Suprapubic skin (tissue), 4 donors: Measurements from ENCODE around the gene GJC2. TPM values are rescaled to one million over a fixed set of nuclear protein-coding genes. Genes with fewer than 3 reads are reported as not detected.

Experiments
- DNase-seq, 2 donors: peaks; one replicate each; pipeline ENCODE4 v3.0.0-alpha.2; 2019; ENCODE audit warnings: low spot score in 2 of 2
- H3K27ac ChIP-seq: fragments of 200-600 bp; sonication (generic); one replicate; pipeline ENCODE4 v1.5.1; 2019
- H3K27me3 ChIP-seq: fragments of 200-600 bp; sonication (generic); one replicate; pipeline ENCODE4 v1.5.1; 2019
- H3K36me3 ChIP-seq: fragments of 200-600 bp; sonication (generic); one replicate; pipeline ENCODE4 v1.5.1; 2019
- H3K4me1 ChIP-seq: fragments of 200-600 bp; sonication (generic); one replicate; pipeline ENCODE4 v1.5.1; 2019
- H3K4me3 ChIP-seq: fragments of 200-600 bp; sonication (generic); one replicate; pipeline ENCODE4 v1.5.1; 2019; ENCODE audit warnings: mild to moderate bottlenecking
- H3K9me3 ChIP-seq: fragments of 200-600 bp; sonication (generic); one replicate; pipeline ENCODE4 v1.5.1; 2019
- EP300 ChIP-seq: sonication (generic); formaldehyde crosslinking; IDR thresholded peaks from one replicate; pipeline ENCODE4 v1.6.1; 2017; ENCODE audit warnings: antibody characterized with exemption
- POLR2A ChIP-seq, 2 donors: fragments of 450-650 bp; IDR thresholded peaks; one replicate each; pipeline ENCODE4 v1.6.1; 2017; ENCODE audit warnings: antibody characterized with exemption in 2 of 2, mild to moderate bottlenecking in 2 of 2, moderate library complexity in 2 of 2
- POLR2AphosphoS5 ChIP-seq, 3 donors: sonication (generic); formaldehyde crosslinking; IDR thresholded peaks; one replicate each; pipeline ENCODE4 v1.6.1; 2017; ENCODE audit warnings: antibody characterized with exemption in 3 of 3
- WGBS: methylation state at CpG from one replicate; pipeline ENCODE4 v1.1.5; 2018; 5-methylcytosine and 5-hydroxymethylcytosine counted together
- total RNA-seq, 4 donors: library from RNA; depleted of rRNA; stranded (reverse); fragments of >200 nt; gene quantifications; one replicate each; pipeline ENCODE4 v1.1.0, GENCODE V29; 2016
- TF ChIP-seq, protein P1 (sequence below), 2 donors: fragments of 200-600 bp in 1 of 2; fragments of 450-650 bp in 1 of 2; sonication (generic) in 1 of 2; IDR thresholded peaks; one replicate each; pipeline ENCODE4 v1.5.1; 2016 to 2019; ENCODE audit warnings: antibody characterized with exemption in 2 of 2, mild to moderate bottlenecking in 1 of 2, moderate library complexity in 1 of 2

The GJC2 gene
- total RNA-seq, 4 donors from 2014 or later, result 2.5 to 3.6 (median 3.0) TPM

DNA sequence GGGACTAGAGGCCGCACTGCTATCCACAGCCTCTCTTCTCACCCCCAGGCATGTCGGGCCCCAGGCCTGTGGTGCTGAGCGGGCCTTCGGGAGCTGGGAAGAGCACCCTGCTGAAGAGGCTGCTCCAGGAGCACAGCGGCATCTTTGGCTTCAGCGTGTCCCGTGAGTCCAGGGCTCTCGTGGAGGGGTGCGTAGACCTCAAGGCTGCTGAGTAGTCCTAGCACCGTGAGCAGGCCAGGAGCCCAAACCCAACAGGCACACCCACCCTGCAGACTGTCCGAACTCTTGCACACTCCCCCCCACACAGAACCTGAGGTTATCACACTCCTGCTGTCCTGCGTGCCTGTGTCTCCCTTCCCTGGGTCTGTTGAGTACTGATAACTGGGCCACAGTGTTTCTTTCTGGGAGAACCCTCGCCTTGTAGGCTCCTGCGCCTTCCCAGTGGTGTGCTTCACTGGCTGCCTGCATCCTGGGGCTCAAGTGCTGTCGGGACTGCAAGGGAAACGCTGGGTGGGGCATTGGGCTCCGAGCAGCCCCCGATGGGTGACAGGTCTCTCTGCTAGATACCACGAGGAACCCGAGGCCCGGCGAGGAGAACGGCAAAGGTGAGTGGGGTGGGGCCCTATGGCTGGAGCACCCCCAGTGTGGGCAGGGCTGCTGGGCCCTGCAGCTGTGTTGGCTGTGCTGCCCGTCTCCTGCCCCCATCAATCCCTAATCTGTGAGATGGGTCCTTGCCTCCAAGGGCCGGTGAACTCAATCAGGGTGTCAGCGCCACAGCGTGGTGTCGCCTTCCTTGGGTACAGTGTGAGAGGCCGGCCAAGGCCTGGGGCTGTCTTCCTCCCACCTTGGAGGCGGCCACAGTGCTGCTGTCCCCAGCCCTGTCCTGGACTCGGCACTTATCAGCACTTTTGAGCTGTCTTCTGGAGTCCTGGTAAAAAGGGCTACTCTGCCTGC, 4.0 kb upstream of the GJC2 start:
- Histone ChIP-seq H3K9me3 (no peaks in the 10 kb centered on the region), H3K4me3 (no peak overlapping the region), H3K27me3 (no peaks in the 10 kb centered on the region), H3K4me1 (peaks cover 97% of the 10 kb centered on the region), H3K36me3 (peaks cover 40% of the 10 kb centered on the region), H3K27ac (no peak overlapping the region)
- DNase-seq, result peak in 1 of 2 donors; percentile 61
- TF ChIP-seq POLR2A (IDR thresholded peaks at IDR 0.05), result no peak
- no peak for TF ChIP-seq EP300
- no peak for TF ChIP-seq POLR2AphosphoS5 (IDR thresholded peaks at IDR 0.05)
- TF ChIP-seq, protein P1, sequence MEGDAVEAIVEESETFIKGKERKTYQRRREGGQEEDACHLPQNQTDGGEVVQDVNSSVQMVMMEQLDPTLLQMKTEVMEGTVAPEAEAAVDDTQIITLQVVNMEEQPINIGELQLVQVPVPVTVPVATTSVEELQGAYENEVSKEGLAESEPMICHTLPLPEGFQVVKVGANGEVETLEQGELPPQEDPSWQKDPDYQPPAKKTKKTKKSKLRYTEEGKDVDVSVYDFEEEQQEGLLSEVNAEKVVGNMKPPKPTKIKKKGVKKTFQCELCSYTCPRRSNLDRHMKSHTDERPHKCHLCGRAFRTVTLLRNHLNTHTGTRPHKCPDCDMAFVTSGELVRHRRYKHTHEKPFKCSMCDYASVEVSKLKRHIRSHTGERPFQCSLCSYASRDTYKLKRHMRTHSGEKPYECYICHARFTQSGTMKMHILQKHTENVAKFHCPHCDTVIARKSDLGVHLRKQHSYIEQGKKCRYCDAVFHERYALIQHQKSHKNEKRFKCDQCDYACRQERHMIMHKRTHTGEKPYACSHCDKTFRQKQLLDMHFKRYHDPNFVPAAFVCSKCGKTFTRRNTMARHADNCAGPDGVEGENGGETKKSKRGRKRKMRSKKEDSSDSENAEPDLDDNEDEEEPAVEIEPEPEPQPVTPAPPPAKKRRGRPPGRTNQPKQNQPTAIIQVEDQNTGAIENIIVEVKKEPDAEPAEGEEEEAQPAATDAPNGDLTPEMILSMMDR (IDR thresholded peaks at IDR 0.05), result no peak
- 65% methylated on average over 19 of the region's 31 CpGs for WGBS

- no peaks in the 10 kb centered on the region for H3K9me3 ChIP-seq
- H3K27me3 ChIP-seq, result no peaks in the 10 kb centered on the region
- TF ChIP-seq POLR2A (IDR thresholded peaks at IDR 0.05) (no peak), EP300 (no peak), POLR2AphosphoS5 (IDR thresholded peaks at IDR 0.05) (no peak)
- TF ChIP-seq, protein P1 (IDR thresholded peaks at IDR 0.05), result no peak
Measured at GRCh38 chr1:228146417-228147150, 3.1 kb upstream of the GJC2 start.

GRCh38 chr1:228147151-228147693, 2.5 kb upstream of the GJC2 start:
- peaks cover 40% of the 10 kb centered on the region for H3K36me3 ChIP-seq
- peaks cover 92% of the 10 kb centered on the region for H3K4me1 ChIP-seq
- no peaks in the 10 kb centered on the region for H3K9me3 ChIP-seq
- no peak overlapping the region for H3K27ac ChIP-seq
- H3K27me3 ChIP-seq, result no peaks in the 10 kb centered on the region
- no peak overlapping the region for H3K4me3 ChIP-seq
- peak in 1 of 2 donors; percentile 64 for DNase-seq
- WGBS, result 93% methylated on average over 3 of the region's 20 CpGs
- TF ChIP-seq EP300 (no peak), POLR2A (IDR thresholded peaks at IDR 0.05) (no peak), POLR2AphosphoS5 (IDR thresholded peaks at IDR 0.05) (no peak)
- TF ChIP-seq, protein P1 (IDR thresholded peaks at IDR 0.05), result no peak

More at GRCh38 chr1:228146417-228147150, 3.1 kb upstream of the GJC2 start:
- H3K36me3 ChIP-seq, result peaks cover 40% of the 10 kb centered on the region
- peaks cover 97% of the 10 kb centered on the region for H3K4me1 ChIP-seq
- 84% methylated on average over 14 of the region's 18 CpGs for WGBS
- no peak overlapping the region for H3K27ac ChIP-seq
- no peak overlapping the region for H3K4me3 ChIP-seq
- DNase-seq, result peak in 1 of 2 donors; percentile 54

DNA sequence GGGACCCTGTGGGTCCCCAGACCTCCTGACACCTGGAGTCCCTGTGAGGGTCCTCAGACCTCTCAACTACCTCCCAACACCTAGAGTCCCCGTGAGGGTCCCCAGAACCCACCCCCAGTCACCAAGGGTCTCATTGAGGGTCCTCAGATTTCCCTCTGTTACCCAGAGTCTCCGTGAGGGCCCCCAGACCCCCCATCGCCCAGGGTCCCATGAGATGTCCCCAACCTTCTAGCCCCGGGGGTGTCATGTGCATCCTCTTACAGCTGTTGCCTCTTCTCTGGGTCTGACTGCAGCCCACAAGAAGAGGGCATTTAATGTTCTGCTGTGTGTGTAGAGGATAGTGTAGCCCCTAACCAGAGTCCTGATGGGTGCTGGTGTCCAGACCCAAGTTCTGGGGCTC, 2.0 kb upstream of the GJC2 start:
- H3K4me3 ChIP-seq, result no peak overlapping the region
- DNase-seq, result peak in 1 of 2 donors; percentile 58
- peaks cover 40% of the 10 kb centered on the region for H3K36me3 ChIP-seq
- H3K9me3 ChIP-seq, result no peaks in the 10 kb centered on the region
- H3K4me1 ChIP-seq, result peaks cover 87% of the 10 kb centered on the region
- 90% methylated on average over 2 of the region's 4 CpGs for WGBS
- TF ChIP-seq EP300 (no peak), POLR2A (IDR thresholded peaks at IDR 0.05) (no peak), POLR2AphosphoS5 (IDR thresholded peaks at IDR 0.05) (no peak)
- TF ChIP-seq, protein P1 (IDR thresholded peaks at IDR 0.05), result no peak
- H3K27ac ChIP-seq, result peak overlapping the region; percentile 27
- no peaks in the 10 kb centered on the region for H3K27me3 ChIP-seq
